ENCODE measurements around the gene DNAAF5.
A peak's percentile ranks its signal among the peaks of the same experiment; 100 is the strongest.

The DNAAF5 gene

GRCh38 chr7:721619-722248 lies 4.8 kb upstream of the DNAAF5 start:
- H3K36me3 ChIP-seq (ENCODE audit: control insufficient read depth in 1 of 2, insufficient read depth in 2 of 2, low read length in 2 of 2) = no peaks in the 10 kb centered on the region
- no peaks in the 10 kb centered on the region for H3K27me3 ChIP-seq (ENCODE audit: insufficient read depth, low read length)
- no peak overlapping the region for H3K18ac ChIP-seq (ENCODE audit: low read length)
- no peak overlapping the region for H3K14ac ChIP-seq (ENCODE audit: low read length)
- H2AFZ ChIP-seq (ENCODE audit: insufficient read depth, low read length, poor library complexity) = no peak overlapping the region
- H3K23ac ChIP-seq (ENCODE audit: low read length) = no peak overlapping the region
- no peak overlapping the region for H2BK5ac ChIP-seq (ENCODE audit: low read depth, low read length, poor library complexity)
- no peak overlapping the region for H3K9ac ChIP-seq (ENCODE audit: low read length)
- no peak overlapping the region for H3K4ac ChIP-seq (ENCODE audit: low read depth, low read length)
- H3K4me1 ChIP-seq (ENCODE audit: control insufficient read depth in 1 of 2, insufficient read depth in 2 of 2, low read length in 2 of 2) = peaks cover 3 to 5% of the 10 kb centered on the region in 2 experiments
- H2AK5ac ChIP-seq (ENCODE audit: low read length) = no peak overlapping the region
- no CpG with 5 or more reads among the region's 5 CpGs for WGBS (ENCODE audit: extremely low coverage, insufficient coverage, insufficient read length)
- H3K79me2 ChIP-seq (ENCODE audit: control insufficient read depth, insufficient read depth, low read length, poor library complexity) = peaks cover 2% of the 10 kb centered on the region
- no peak overlapping the region for H3K4me2 ChIP-seq (ENCODE audit: low read length)
- DNase-seq = no peak
- H2BK120ac ChIP-seq (ENCODE audit: insufficient read depth, low read length, poor library complexity) = no peak overlapping the region
- H4K8ac ChIP-seq (ENCODE audit: low read depth, low read length) = no peak overlapping the region
- H3K9me3 ChIP-seq (ENCODE audit: insufficient read depth, low read depth, low read length) = peaks cover 4% of the 10 kb centered on the region
- H3K79me1 ChIP-seq (ENCODE audit: low read length) = peaks cover 2% of the 10 kb centered on the region
- no peak overlapping the region for H2BK12ac ChIP-seq (ENCODE audit: low read length)
- no peak overlapping the region for H4K91ac ChIP-seq (ENCODE audit: low read depth, low read length)
- no peak overlapping the region for H4K12ac ChIP-seq (ENCODE audit: low read depth, low read length)
- no peak overlapping the region for H3K4me3 ChIP-seq (ENCODE audit: low read depth, low read length)
- no peak overlapping the region for H3K27ac ChIP-seq (ENCODE audit: low read depth, low read length)

- no peak overlapping the region for H2AFZ ChIP-seq (ENCODE audit: insufficient read depth, low read length, poor library complexity)
- H3K18ac ChIP-seq (ENCODE audit: low read length) = no peak overlapping the region
- H3K14ac ChIP-seq (ENCODE audit: low read length) = no peak overlapping the region
- no peak overlapping the region for H2BK12ac ChIP-seq (ENCODE audit: low read length)
- no peak overlapping the region for H3K27ac ChIP-seq (ENCODE audit: low read depth, low read length)
- H2AK5ac ChIP-seq (ENCODE audit: low read length) = no peak overlapping the region
- no peak overlapping the region for H2BK5ac ChIP-seq (ENCODE audit: low read depth, low read length, poor library complexity)
- H4K12ac ChIP-seq (ENCODE audit: low read depth, low read length) = no peak overlapping the region
- H3K4me1 ChIP-seq (ENCODE audit: control insufficient read depth in 1 of 2, insufficient read depth in 2 of 2, low read length in 2 of 2) = peaks cover 3 to 12% of the 10 kb centered on the region in 2 experiments
- no peak overlapping the region for H2BK120ac ChIP-seq (ENCODE audit: insufficient read depth, low read length, poor library complexity)
- H3K79me1 ChIP-seq (ENCODE audit: low read length) = peaks cover 2% of the 10 kb centered on the region
- H3K79me2 ChIP-seq (ENCODE audit: control insufficient read depth, insufficient read depth, low read length, poor library complexity) = peaks cover 4% of the 10 kb centered on the region
- H3K36me3 ChIP-seq (ENCODE audit: control insufficient read depth in 1 of 2, insufficient read depth in 2 of 2, low read length in 2 of 2) = no peaks in the 10 kb centered on the region
- no peak overlapping the region for H4K91ac ChIP-seq (ENCODE audit: low read depth, low read length)
- no peak overlapping the region for H3K4me3 ChIP-seq (ENCODE audit: low read depth, low read length)
- WGBS (ENCODE audit: extremely low coverage, insufficient coverage, insufficient read length) = no CpG with 5 or more reads among the region's 9 CpGs
- no peak for DNase-seq
- no peaks in the 10 kb centered on the region for H3K27me3 ChIP-seq (ENCODE audit: insufficient read depth, low read length)
- H3K9ac ChIP-seq (ENCODE audit: low read length) = no peak overlapping the region
- no peak overlapping the region for H3K23ac ChIP-seq (ENCODE audit: low read length)
- no peak overlapping the region for H3K4ac ChIP-seq (ENCODE audit: low read depth, low read length)
- no peak overlapping the region for H3K4me2 ChIP-seq (ENCODE audit: low read length)
- no peak overlapping the region for H4K8ac ChIP-seq (ENCODE audit: low read depth, low read length)
- H3K9me3 ChIP-seq (ENCODE audit: insufficient read depth, low read depth, low read length) = peaks cover 4% of the 10 kb centered on the region
Observed at GRCh38 chr7:723541-723940, 3.0 kb upstream of the DNAAF5 start.

GRCh38 chr7:724298-724697 lies 2.2 kb upstream of the DNAAF5 start:
- no peak overlapping the region for H4K8ac ChIP-seq (ENCODE audit: low read depth, low read length)
- H2BK12ac ChIP-seq (ENCODE audit: low read length) = no peak overlapping the region
- H3K9me3 ChIP-seq (ENCODE audit: insufficient read depth, low read depth, low read length) = peaks cover 4% of the 10 kb centered on the region
- H3K14ac ChIP-seq (ENCODE audit: low read length) = no peak overlapping the region
- no peak overlapping the region for H3K4ac ChIP-seq (ENCODE audit: low read depth, low read length)
- no peak overlapping the region for H2AK5ac ChIP-seq (ENCODE audit: low read length)
- H3K4me2 ChIP-seq (ENCODE audit: low read length) = no peak overlapping the region
- H3K4me1 ChIP-seq (ENCODE audit: control insufficient read depth in 1 of 2, insufficient read depth in 2 of 2, low read length in 2 of 2) = peaks cover 3 to 12% of the 10 kb centered on the region in 2 experiments
- H4K91ac ChIP-seq (ENCODE audit: low read depth, low read length) = no peak overlapping the region
- H3K23ac ChIP-seq (ENCODE audit: low read length) = no peak overlapping the region
- no peak overlapping the region for H2AFZ ChIP-seq (ENCODE audit: insufficient read depth, low read length, poor library complexity)
- H3K79me2 ChIP-seq (ENCODE audit: control insufficient read depth, insufficient read depth, low read length, poor library complexity) = peaks cover 4% of the 10 kb centered on the region
- no peak overlapping the region for H3K18ac ChIP-seq (ENCODE audit: low read length)
- peaks cover 0 to 2% of the 10 kb centered on the region in 2 experiments for H3K36me3 ChIP-seq (ENCODE audit: control insufficient read depth in 1 of 2, insufficient read depth in 2 of 2, low read length in 2 of 2)
- no peak overlapping the region for H3K27ac ChIP-seq (ENCODE audit: low read depth, low read length)
- H2BK120ac ChIP-seq (ENCODE audit: insufficient read depth, low read length, poor library complexity) = no peak overlapping the region
- no peak overlapping the region for H3K4me3 ChIP-seq (ENCODE audit: low read depth, low read length)
- H2BK5ac ChIP-seq (ENCODE audit: low read depth, low read length, poor library complexity) = no peak overlapping the region
- H3K79me1 ChIP-seq (ENCODE audit: low read length) = peaks cover 2% of the 10 kb centered on the region
- no peak overlapping the region for H4K12ac ChIP-seq (ENCODE audit: low read depth, low read length)
- WGBS (ENCODE audit: extremely low coverage, insufficient coverage, insufficient read length) = no CpG with 5 or more reads among the region's 7 CpGs
- H3K27me3 ChIP-seq (ENCODE audit: insufficient read depth, low read length) = no peaks in the 10 kb centered on the region
- no peak for DNase-seq
- no peak overlapping the region for H3K9ac ChIP-seq (ENCODE audit: low read length)

GRCh38 chr7:725223-726005 lies 1.1 kb upstream of the DNAAF5 start:
- H4K91ac ChIP-seq (ENCODE audit: low read depth, low read length) = no peak overlapping the region

More at GRCh38 chr7:725223-726005, 1.1 kb upstream of the DNAAF5 start:
- Histone ChIP-seq H3K27ac (ENCODE audit: low read depth, low read length) (no peak overlapping the region), H3K18ac (ENCODE audit: low read length) (no peak overlapping the region), H2AK5ac (ENCODE audit: low read length) (no peak overlapping the region), H3K4me1 (ENCODE audit: control insufficient read depth in 1 of 2, insufficient read depth in 2 of 2, low read length in 2 of 2) (peaks cover 3 to 12% of the 10 kb centered on the region in 2 experiments), H3K36me3 (ENCODE audit: control insufficient read depth in 1 of 2, insufficient read depth in 2 of 2, low read length in 2 of 2) (peaks cover 9 to 11% of the 10 kb centered on the region in 2 experiments), H3K23ac (ENCODE audit: low read length) (no peak overlapping the region), H3K4ac (ENCODE audit: low read depth, low read length) (no peak overlapping the region), H2AFZ (ENCODE audit: insufficient read depth, low read length, poor library complexity) (no peak overlapping the region), H3K9me3 (ENCODE audit: insufficient read depth, low read depth, low read length) (peaks cover 4% of the 10 kb centered on the region), H2BK12ac (ENCODE audit: low read length) (no peak overlapping the region), H3K79me2 (ENCODE audit: control insufficient read depth, insufficient read depth, low read length, poor library complexity) (peaks cover 4% of the 10 kb centered on the region), H3K79me1 (ENCODE audit: low read length) (peaks cover 2% of the 10 kb centered on the region), H4K8ac (ENCODE audit: low read depth, low read length) (peak overlapping the region; percentile 95), H2BK120ac (ENCODE audit: insufficient read depth, low read length, poor library complexity) (no peak overlapping the region), H2BK5ac (ENCODE audit: low read depth, low read length, poor library complexity) (no peak overlapping the region), H3K4me2 (ENCODE audit: low read length) (no peak overlapping the region), H4K12ac (ENCODE audit: low read depth, low read length) (no peak overlapping the region), H3K9ac (ENCODE audit: low read length) (no peak overlapping the region), H3K27me3 (ENCODE audit: insufficient read depth, low read length) (no peaks in the 10 kb centered on the region), H3K4me3 (ENCODE audit: low read depth, low read length) (no peak overlapping the region), H3K14ac (ENCODE audit: low read length) (no peak overlapping the region)
- DNase-seq = peak; percentile 76 to 79
- no CpG with 5 or more reads among the region's 8 CpGs for WGBS (ENCODE audit: extremely low coverage, insufficient coverage, insufficient read length)
